Activated CD4-positive, CD25-positive, alpha-beta regulatory T cell treated with anti-CD3 and anti-CD28 coated beads, Interleukin-2, amount 50 U/mL, for 16 hours (primary cell): ENCODE measurements around the gene SLC36A3.
"Not testable (repeated sequence)": the region's sequence is repeated elsewhere in the genome, so short reads cannot be mapped to it uniquely, and the experiment has no call there.

ENCODE experiments used
- DNase-seq: peaks from one replicate; pipeline ENCODE4 v3.0.0-alpha.2; 2020; ENCODE audit warnings: low read depth, low spot score

Gene SLC36A3

DNA sequence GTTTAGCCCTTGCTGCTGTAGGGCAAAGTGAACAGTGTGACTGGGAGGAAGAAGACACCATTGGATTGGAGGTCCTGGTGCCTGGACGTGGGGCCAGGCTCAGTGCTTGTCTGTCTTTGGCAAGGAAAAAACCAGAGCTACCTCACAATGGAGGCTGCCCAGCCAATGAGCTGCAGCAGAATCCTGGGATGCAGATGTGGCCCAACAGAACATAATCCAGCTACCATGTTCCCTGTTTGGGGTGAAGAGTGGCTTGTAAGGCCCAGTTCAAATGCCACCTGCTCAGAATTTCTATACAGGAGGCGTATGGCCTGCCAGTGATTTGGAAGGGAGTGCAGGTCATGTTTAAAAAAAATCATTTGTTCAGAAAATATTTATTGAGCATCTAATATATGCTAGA is at the start of gene SLC36A3:
Gene SLC36A3 (minus strand): TSS at position 101 of the 400 bp plus-strand sequence. CDS start 412 bp downstream, outside the sequence.
- DNase-seq: no peak

- DNase-seq: no peak
Observed at GRCh38 chr5:151351671-151352070, 48.1 kb upstream of the SLC36A3 start.

GRCh38 chr5:151348789-151349188 is 45.2 kb upstream of the SLC36A3 start:
- DNase-seq: no peak

DNA sequence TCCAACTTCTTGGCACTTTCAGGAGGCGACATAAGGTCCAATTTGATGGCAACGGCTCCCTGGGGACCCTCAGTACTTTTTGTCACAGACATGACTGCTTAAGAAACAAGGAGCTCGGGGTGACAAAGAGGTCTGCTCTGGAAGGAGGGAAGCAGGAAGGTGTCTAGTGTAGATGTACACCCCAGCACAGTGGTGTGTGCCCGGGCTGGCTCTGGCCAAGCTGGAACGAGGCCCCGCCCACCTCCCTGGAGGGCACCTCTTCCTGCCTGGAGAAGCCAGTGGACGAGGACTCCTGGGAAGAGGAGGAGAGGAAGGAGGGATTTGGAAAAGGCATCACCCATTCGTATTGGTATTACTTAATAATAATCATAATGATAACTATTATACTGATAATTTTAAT is 43.8 kb upstream of the SLC36A3 start, which contains the start of gene SLC36A2:
Gene SLC36A2 (minus strand): TSS at position 191 of the 400 bp plus-strand sequence. CDS start 99 bp downstream, at position 92.
- DNase-seq: no peak

DNA sequence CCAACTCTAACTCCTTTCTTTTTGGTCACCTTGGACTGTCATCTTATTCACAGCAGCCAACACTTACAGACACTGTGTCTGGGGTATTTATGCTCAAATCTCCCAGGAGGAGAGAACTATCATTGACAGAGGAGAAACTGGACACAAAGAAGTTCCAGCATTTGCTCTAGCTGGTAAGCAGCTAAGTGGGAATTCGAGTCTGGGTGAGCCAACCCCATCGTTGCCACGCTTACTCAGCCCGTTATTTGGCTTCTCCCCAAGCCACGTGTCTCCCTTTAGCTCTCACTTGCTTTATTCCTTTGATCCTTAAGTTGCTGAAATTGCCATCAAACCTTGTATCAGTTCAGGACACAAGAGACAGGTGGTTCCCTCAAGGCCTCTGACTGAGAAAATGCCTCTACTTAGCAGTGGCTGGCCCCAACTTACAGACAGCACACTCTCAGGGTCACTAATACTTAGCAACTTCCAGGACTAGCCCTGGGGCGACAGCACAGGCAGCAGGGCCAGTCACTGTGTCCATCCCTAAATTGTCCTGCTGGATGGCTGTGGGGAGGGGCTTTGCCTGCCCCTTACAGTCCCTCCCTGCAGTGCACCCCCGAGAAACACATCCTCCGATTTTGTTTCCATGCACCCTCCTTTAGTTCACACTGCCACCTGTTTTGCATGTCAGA is 42.4 kb upstream of the SLC36A3 start:
- DNase-seq: no peak

DNA sequence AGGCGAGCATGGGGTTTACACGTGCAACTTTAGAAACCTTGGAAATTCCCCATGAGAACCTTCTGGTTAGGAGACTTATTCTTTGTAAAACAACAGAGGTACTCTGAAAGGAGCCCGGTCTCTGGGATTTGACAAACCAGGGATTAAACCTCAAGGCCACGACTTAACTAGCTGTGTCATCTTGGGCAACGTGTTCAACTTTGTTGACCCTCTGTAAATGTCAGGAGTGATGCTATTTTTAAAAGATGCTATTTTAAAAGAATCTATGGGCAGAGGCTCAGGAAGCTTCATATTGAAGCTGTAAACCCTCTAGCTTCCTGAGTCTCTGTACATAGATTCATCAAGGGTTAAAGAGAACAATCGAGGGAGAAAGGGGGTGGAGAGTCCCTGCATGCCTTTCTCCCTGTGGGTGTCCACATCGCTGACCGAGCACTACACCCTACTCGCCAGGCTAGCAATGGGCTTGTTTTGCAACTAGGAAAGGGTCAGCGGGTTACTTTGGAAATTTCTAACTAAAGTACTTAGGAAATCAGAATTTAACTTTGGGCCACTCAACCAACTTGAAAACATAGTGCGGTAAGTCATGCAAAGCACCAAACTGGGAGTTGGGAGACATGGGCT is 41.7 kb upstream of the SLC36A3 start:
- no peak for DNase-seq

GRCh38 chr5:151344088-151344487 is 40.5 kb upstream of the SLC36A3 start:
- DNase-seq: no peak

GRCh38 chr5:151340004-151340403 is 36.4 kb upstream of the SLC36A3 start:
- no peak for DNase-seq

DNA sequence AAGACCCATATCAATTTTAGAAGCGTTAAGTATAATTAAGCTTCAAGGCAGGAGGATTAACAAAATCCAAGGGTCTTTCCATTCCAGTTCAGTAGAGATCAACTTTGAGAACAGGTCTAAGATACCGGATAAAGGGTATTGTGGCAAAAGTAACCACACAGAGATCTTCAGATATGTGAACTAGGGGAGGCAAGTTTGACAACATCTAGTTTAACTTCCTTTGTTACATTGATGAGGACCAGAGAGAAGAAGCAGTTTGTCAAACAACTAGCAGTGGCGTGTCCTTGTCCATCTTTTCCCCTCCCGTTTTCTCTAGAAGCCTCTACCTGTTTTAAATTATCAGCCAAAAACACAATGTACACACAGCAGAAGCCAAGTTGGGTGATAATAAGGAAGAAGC is 35.2 kb upstream of the SLC36A3 start:
- DNase-seq: no peak

DNA sequence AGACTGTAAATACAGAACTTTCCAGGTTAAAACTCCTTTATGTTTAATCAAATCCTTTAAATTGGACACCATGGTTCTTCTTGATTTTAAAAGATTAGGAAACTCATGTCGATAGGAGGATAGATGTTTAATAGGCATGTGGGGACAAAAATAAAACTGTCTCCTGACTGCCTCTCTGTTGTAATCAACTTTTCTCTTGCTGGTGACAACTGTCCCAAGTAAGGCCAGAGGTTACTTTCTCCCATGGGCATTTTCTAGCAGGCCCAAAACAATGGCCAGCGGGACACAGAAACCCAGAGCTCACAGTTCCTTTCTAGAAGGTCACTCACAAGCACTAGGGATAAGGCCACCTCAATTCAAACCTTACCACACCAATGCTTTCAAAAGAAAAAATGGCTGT is 29.3 kb upstream of the SLC36A3 start:
- DNase-seq: no peak

DNA sequence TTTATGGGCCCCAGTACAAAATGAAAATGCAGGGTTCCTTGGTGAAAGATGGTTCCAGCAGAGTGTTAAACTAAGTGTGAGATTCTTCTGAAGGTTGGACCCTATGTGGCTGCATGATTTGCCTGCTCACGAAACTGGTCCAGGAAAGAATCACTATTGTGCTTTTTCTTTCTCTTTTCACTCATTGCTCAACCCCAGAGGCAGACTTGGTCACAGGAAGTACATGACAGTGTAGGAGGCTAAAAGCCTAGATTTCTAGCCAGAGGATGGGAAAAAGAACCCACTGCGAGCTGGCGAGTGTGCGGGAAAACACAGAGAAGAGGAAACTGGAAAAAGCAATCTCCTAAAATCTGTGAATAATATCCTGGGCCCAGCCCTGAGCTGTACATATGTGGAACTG is 25.2 kb upstream of the SLC36A3 start:
- DNase-seq: no peak

DNA sequence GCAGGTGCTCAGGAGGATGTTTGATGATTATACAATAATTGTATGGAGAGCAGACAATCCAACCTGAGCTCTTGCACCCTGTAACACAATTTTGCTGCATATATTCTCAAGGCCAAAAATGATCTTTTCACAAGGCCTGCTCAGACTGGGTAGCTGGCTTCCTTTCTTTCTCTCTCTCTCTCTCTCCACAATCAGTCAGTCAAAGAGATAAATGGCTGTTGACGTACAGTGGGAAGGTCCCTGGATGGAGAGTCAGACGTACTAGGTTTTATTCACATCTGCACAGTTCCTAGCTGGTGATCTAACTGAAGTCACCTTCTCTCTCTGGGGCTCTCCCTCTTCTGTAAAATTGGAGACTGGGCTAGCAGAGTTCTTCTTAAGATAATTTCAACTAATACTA is 24.0 kb upstream of the SLC36A3 start:
- DNase-seq: no peak

DNA sequence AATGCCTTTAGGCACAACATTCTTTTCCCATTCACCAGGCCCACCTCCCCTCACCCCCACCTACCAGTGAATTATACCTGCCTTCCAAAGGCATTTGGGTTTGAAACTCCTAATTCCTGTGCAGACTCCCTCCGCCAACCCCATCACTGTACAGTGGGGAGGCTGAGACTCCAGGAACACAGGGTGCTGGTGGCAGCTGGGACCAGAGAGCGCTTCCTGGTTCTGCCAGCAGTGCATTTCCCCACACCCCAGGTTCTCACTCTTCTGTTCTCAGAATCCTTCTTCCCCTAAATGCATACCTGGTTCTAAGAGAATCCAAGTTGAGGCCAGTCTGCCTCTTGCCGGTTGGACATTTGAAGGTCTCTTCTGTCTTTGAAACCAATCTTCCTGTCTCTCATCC is 22.7 kb upstream of the SLC36A3 start:
- no peak for DNase-seq

- no peak for DNase-seq
Observed at GRCh38 chr5:151320481-151320880, 16.9 kb upstream of the SLC36A3 start.

DNA sequence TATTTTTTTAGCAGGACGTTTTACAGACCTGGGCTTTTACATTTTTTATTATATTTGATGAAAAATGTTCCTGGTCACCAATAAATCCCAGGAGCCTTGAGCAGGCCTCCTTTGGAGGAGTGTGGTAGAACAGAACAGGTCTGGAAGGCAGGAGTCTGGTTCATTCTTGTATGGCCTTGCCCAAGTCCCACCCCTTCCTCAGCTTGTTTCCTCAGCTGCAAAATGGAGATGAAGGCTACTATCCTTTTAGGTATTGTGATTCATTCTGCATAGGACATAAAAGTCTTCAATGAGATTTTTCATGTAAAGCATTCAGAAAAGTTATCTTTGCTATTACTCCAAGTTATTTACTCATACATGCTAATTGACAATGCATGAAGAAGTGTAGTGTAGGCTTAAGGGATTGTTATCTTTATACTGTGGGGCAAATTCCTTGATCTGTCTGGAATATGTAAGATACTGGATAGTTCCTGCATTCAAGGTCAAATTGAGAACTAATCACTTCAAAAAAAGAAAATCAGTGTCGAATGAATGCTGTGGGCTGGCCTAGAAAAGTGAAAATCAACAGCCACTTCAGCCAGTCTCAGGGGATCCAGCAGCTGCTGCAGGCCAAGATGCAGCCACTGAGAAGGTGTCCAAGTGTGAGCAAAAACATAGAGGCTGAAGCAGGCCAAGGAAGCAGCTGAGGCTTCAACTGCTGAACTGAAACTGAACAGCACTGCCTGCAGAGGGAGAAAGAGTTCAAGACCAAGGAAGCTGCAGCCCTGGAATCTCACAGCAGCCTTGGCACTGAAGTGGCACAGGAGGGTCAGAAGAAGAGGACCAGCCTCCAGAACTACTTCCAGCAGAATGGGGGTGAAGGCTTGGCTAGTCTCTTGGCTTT is 15.5 kb upstream of the SLC36A3 start:
- no peak for DNase-seq

DNA sequence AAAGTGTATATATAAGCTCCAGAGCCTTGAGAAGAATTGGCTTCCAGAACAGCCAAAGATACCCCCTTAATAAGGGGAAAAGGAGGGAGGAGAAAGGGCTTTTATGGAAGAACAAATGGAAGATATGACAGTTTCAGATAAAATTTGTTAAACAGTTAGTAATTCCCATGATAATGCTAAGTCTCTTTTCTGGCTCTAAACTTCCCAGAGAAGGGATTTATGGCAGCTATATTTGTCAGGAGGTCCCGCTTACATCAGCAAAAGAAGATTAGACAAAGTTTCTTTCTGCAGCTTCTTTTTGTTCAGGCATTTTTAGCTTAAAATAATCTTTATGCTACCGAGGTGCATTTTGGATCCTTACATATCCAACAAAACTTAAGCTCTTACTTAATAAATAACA is 14.3 kb upstream of the SLC36A3 start:
- DNase-seq: no peak

DNA sequence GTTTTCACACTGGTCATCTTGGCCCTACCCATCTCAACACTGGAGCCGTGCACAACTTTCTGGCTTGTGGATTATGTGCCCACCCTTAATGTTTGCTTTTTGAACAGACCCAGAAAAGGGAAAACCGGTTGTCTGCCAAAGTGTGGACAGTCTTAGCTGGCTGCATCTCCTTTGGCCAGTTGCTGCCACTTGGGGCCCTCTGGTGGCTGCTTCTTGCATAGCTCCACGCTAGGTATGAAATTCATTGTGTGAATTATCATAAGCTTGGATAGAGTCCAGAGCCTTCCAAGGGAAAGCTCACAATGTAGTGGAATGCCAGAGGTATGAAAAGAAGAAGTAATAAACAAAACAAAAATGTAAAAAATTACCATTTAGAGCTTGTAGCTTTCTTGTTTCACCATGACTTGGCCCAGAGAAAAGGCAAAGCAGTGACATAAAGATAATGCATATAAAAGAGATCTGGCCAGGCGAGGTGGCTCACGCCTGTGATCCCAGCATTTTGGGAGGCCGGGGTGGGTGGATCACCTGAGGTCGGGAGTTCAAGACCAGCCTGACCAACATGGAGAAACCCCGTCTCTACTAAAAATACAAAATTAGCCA is 12.5 kb upstream of the SLC36A3 start:
- DNase-seq: peak; percentile 4

- DNase-seq: no peak
Observed at GRCh38 chr5:151313357-151313756, 9.8 kb upstream of the SLC36A3 start.

- DNase-seq: no peak
Observed at GRCh38 chr5:151312756-151313324, 9.3 kb upstream of the SLC36A3 start.

DNA sequence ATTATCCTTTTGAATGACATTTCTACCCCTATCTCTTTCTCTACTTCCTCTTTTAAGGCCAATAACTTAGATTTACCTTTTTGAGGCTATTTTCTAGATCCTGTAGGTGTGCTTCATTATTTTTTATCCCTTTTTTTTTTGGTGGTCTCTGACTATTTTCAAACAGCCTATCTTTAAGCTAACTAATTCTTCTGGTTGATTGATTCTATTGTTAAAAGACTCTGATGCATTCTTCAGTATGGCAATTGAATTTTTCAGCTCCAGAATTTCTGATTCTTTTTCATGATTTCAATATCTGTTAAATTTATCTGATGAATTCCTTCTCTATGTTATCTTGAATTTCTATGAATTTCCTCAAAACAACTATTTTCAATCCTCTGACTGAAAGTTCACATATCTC is 7.4 kb upstream of the SLC36A3 start:
- no peak for DNase-seq

- not testable (repeated sequence) for DNase-seq
Observed at GRCh38 chr5:151309821-151310220, 6.3 kb upstream of the SLC36A3 start.

DNA sequence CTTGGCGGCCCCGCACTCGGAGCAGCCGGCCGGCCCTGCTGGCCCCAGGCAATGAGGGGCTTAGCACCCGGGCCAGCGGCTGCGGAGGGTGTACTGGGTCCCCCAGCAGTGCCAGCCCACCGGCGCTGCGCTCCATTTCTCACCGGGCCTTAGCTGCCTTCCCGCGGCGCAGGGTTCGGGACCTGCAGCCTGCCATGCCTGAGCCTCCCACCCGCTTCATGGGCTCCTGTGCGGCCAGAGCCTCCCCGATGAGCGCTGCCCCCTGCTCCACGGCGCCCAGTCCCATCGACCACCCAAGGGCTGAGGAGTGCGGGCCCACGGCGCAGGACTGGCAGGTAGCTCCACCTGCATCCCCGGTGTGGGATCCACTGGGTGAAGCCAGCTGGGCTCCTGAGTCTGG is 5.7 kb upstream of the SLC36A3 start:
- DNase-seq: not testable (repeated sequence)
